DOHH2 (cell line): Measurements from ENCODE around the gene FAAP100.

ENCODE experiments used
- H3F3A ChIP-seq: fragments of 200-600 bp; sonication (generic), shearing (Covaris generic); 2 replicates; pipeline ENCODE4 v1.6.0; 2016; ENCODE audit warnings: antibody characterized with exemption, mild to moderate bottlenecking; ENCODE audit not compliant: control insufficient read depth, insufficient read depth
- H3K27ac ChIP-seq: fragments of 200-600 bp; sonication (generic); 2 replicates; pipeline ENCODE4 v1.5.1; 2014; ENCODE audit warnings: low read depth, mild to moderate bottlenecking, low read length, moderate library complexity
- H3K27me3 ChIP-seq: fragments of 200-600 bp; sonication (generic); 2 replicates; pipeline ENCODE4 v1.6.1; 2014; ENCODE audit warnings: mild to moderate bottlenecking, low read length, mixed read lengths; ENCODE audit not compliant: control insufficient read depth
- H3K36me3 ChIP-seq: fragments of 200-600 bp; sonication (generic); 2 replicates; pipeline ENCODE4 v1.6.1; 2014; ENCODE audit warnings: mild to moderate bottlenecking, low read length, moderate library complexity, mixed read lengths; ENCODE audit not compliant: control insufficient read depth
- H3K4me1 ChIP-seq: fragments of 200-600 bp; sonication (generic); 2 replicates; pipeline ENCODE4 v1.6.1; 2014; ENCODE audit warnings: mild to moderate bottlenecking, low read length, mixed read lengths; ENCODE audit not compliant: control insufficient read depth
- H3K4me2 ChIP-seq: fragments of 200-600 bp; sonication (generic); 2 replicates; pipeline ENCODE4 v1.6.0; 2014; ENCODE audit warnings: mild to moderate bottlenecking, low read length, moderate library complexity
- H3K4me3 ChIP-seq: fragments of 200-600 bp; sonication (generic); 2 replicates; pipeline ENCODE4 v1.5.1; 2014; ENCODE audit warnings: mild to moderate bottlenecking, low read length, mixed read lengths
- H3K79me2 ChIP-seq: fragments of 200-600 bp; sonication (generic); 2 replicates; pipeline ENCODE4 v1.6.1; 2014; ENCODE audit warnings: mild to moderate bottlenecking, low read length, mixed read lengths; ENCODE audit not compliant: control insufficient read depth
- H3K9me2 ChIP-seq: fragments of 200-600 bp; sonication (generic); replicated peaks from 2 replicates; pipeline ENCODE4 v1.6.1; 2014; ENCODE audit warnings: mild to moderate bottlenecking, low read length, mixed read lengths; ENCODE audit not compliant: control insufficient read depth
- H3K9me3 ChIP-seq: fragments of 200-600 bp; sonication (generic); 2 replicates; pipeline ENCODE4 v1.6.1; 2014; ENCODE audit warnings: antibody characterized with exemption, low read length, mixed read lengths; ENCODE audit not compliant: control insufficient read depth, insufficient read depth
- H4K20me1 ChIP-seq: fragments of 200-600 bp; sonication (generic); 2 replicates; pipeline ENCODE4 v1.6.0; 2014; ENCODE audit warnings: low read depth, mild to moderate bottlenecking, antibody characterized with exemption, low read length, moderate library complexity; ENCODE audit not compliant: control insufficient read depth, insufficient read depth
- CTCF ChIP-seq: fragments of 200-600 bp; sonication (generic); IDR thresholded peaks from one replicate; pipeline ENCODE4 v1.5.1; 2014; ENCODE audit warnings: antibody characterized with exemption, mild to moderate bottlenecking, low read depth, low read length; ENCODE audit not compliant: poor library complexity, severe bottlenecking
- EZH2phosphoT487 ChIP-seq: fragments of 200-600 bp; sonication (generic); IDR thresholded peaks from 2 replicates; pipeline ENCODE4 v1.6.1; 2017; ENCODE audit warnings: borderline replicate concordance, mild to moderate bottlenecking, antibody characterized with exemption, low read length, moderate library complexity, mixed read lengths

The FAAP100 gene

DNA sequence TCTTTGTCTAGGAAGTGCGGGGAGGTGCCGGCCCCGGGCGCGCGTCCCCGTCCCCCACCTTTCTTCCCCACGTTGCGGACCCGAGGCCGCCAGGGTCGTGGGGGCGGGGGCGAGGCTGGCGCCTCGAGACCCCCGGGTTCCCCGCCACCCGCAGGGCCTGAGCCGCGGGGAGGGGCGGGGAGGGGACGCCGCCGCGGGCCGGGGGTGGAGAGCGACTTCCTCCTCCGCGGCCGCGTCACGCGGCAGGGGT lies 37.7 kb downstream of the FAAP100 start:
- Histone ChIP-seq H3K79me2 (peaks cover 65% of the 10 kb centered on the region), H3K27ac (peak overlapping the region; percentile 93), H4K20me1 (peaks cover 30% of the 10 kb centered on the region)

DNA sequence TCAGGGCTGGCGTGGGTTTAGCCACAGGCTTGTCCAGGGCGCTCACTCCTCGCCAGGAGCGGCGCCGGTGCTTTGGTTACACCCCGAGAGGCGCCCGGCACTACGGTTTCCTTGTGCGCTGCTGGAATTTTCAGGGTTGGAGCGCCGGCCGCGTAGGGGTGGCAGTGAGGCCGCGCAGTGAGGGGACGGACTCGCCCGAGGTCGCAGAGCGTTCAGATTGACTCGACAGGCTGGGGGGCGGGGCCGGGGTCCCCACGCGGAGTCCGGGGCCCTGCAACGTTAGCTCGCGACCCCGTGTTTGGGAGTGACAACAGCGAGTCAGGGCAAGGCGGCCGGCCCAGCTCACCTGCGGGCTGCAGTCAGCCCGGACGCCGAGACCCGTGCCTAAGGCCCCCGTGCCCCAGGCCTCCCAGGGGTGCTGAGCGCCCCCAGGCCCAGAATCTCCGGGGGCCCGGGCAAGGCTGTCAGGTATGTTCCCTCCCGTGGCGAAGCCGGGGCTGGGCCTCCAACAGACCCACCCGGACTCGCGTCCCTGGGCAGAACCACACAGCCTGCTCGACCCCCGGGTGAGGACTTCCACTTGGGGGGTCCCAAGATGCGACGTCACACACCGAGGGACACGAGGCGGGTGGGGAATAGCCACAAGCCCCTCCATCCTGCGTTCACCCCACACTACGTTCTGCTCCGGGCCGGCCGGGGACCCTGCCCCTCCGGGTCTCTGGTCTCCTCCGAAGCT lies 38.2 kb downstream of the FAAP100 start:
- Histone ChIP-seq H3K79me2 (peaks cover 67% of the 10 kb centered on the region), H3K4me3 (peak overlapping the region; percentile 88), H3K4me1 (peaks cover 70% of the 10 kb centered on the region), H3K4me2 (peak overlapping the region; percentile 84), H3F3A (peaks cover 75% of the 10 kb centered on the region), H3K9me2 (no peaks in the 10 kb centered on the region), H3K27ac (peak overlapping the region; percentile 93), H4K20me1 (peaks cover 31% of the 10 kb centered on the region), H3K9me3 (no peaks in the 10 kb centered on the region), H3K27me3 (no peaks in the 10 kb centered on the region), H3K36me3 (peaks cover 48% of the 10 kb centered on the region)
- TF ChIP-seq CTCF (peak; percentile 17), EZH2phosphoT487 (no peak)

More for the DNA sequence above, 37.7 kb downstream of the FAAP100 start:
- Histone ChIP-seq H3F3A (peaks cover 70% of the 10 kb centered on the region), H3K9me3 (no peaks in the 10 kb centered on the region), H3K27me3 (no peaks in the 10 kb centered on the region), H3K4me2 (peak overlapping the region; percentile 84), H3K36me3 (peaks cover 43% of the 10 kb centered on the region), H3K9me2 (no peaks in the 10 kb centered on the region), H3K4me3 (peak overlapping the region; percentile 88), H3K4me1 (peaks cover 70% of the 10 kb centered on the region)
- TF ChIP-seq EZH2phosphoT487 (no peak), CTCF (no peak)

- peaks cover 69% of the 10 kb centered on the region for H3K4me1 ChIP-seq
- H3K79me2 ChIP-seq: peaks cover 67% of the 10 kb centered on the region
- no peaks in the 10 kb centered on the region for H3K9me2 ChIP-seq
- H3F3A ChIP-seq: peaks cover 77% of the 10 kb centered on the region
- H3K36me3 ChIP-seq: peaks cover 52% of the 10 kb centered on the region
- TF ChIP-seq CTCF (no peak), EZH2phosphoT487 (no peak)
- H3K9me3 ChIP-seq: no peaks in the 10 kb centered on the region
- no peaks in the 10 kb centered on the region for H3K27me3 ChIP-seq
- peak overlapping the region; percentile 93 for H3K27ac ChIP-seq
- peak overlapping the region; percentile 88 for H3K4me3 ChIP-seq
- H3K4me2 ChIP-seq: peak overlapping the region; percentile 84
- peaks cover 31% of the 10 kb centered on the region for H4K20me1 ChIP-seq
Observed at GRCh38 chr17:81513372-81513752, 38.8 kb downstream of the FAAP100 start.
